ENCODE data around the gene SLC7A1. TPM values are rescaled to one million over a fixed set of nuclear protein-coding genes. Genes with fewer than 3 reads are reported as not detected.

The SLC7A1 gene
- total and polyA plus RNA-seq, 12 donors: 3.8 to 29.2 (median 17.4) TPM

DNA sequence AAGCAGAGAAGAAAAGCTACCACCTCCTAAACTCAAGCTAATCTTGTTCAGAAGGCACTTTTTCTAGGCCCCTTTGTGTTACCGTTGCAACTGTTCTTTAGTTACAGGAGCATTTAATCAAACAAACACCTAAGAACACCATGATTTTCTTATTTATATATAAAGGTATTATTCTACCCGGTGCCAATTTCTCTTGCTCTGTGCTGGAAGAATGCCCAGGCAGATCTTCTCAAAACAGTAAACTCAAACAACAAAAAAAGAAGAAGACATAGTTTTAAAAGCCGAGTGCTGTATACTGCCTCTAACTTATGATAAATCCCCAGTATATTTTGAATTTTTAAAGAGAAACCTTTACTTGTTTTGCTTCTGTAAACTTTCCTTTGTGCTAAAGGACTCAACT is 20.4 kb downstream of the SLC7A1 start:
- DNase-seq: no peak
- Histone ChIP-seq H3K4me3 (no peak overlapping the region), H3K27ac (no peak overlapping the region), H3K9me3 (no peaks in the 10 kb centered on the region), H3K36me3 (no peaks in the 10 kb centered on the region), H3K4me1 (peaks cover 7 to 43% (median 26%) of the 10 kb centered on the region in 9 donors), H3K27me3 (no peaks in the 10 kb centered on the region)
- WGBS, 2 donors: 89 to 93% methylated on average over 3 of the region's 3 CpGs
- no peak for ATAC-seq
- TF ChIP-seq, protein P1, sequence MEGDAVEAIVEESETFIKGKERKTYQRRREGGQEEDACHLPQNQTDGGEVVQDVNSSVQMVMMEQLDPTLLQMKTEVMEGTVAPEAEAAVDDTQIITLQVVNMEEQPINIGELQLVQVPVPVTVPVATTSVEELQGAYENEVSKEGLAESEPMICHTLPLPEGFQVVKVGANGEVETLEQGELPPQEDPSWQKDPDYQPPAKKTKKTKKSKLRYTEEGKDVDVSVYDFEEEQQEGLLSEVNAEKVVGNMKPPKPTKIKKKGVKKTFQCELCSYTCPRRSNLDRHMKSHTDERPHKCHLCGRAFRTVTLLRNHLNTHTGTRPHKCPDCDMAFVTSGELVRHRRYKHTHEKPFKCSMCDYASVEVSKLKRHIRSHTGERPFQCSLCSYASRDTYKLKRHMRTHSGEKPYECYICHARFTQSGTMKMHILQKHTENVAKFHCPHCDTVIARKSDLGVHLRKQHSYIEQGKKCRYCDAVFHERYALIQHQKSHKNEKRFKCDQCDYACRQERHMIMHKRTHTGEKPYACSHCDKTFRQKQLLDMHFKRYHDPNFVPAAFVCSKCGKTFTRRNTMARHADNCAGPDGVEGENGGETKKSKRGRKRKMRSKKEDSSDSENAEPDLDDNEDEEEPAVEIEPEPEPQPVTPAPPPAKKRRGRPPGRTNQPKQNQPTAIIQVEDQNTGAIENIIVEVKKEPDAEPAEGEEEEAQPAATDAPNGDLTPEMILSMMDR (IDR thresholded peaks at IDR 0.05): no peak
- intact Hi-C loops (cut with DNase I): loop anchor here in 1 of 10 donors (5.0 kb wide), 1 partner anchor 68 kb away; no protein-coding TSS in a partner anchor

DNA sequence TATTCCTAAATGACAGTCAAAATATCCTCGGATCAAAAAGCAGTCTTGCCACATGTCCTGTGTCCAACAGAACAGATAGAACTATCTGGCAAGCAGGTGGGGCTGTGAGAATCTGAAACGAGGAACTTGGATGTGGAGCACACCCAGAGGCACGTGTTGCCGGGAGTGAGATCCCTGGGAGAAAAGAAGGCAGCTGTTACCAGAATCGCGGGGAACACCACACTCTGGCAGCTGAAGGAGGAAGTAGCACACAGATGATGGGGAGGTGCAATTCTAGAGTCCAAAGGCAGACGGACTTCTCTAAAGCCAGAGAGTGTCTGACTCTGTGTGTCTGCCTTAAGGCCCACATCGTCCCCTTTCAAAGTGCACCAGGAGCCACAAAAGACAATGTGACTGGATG is 22.3 kb downstream of the SLC7A1 start:
- WGBS, 2 donors: 11 to 19% methylated on average over 8 of the region's 8 CpGs
- no peak for DNase-seq
- peaks cover 7 to 40% (median 20%) of the 10 kb centered on the region in 9 donors for H3K4me1 ChIP-seq
- ATAC-seq: peak in 7 of 8 donors; percentile 41 to 82 (median 47)
- no peak overlapping the region for H3K4me3 ChIP-seq
- H3K27me3 ChIP-seq: no peaks in the 10 kb centered on the region
- intact Hi-C loops (cut with DNase I): no loop called here
- H3K36me3 ChIP-seq: no peaks in the 10 kb centered on the region
- no peaks in the 10 kb centered on the region for H3K9me3 ChIP-seq
- TF ChIP-seq, protein P1 (IDR thresholded peaks at IDR 0.05): peak in 1 of 9 donors; percentile 12
- no peak overlapping the region for H3K27ac ChIP-seq

DNA sequence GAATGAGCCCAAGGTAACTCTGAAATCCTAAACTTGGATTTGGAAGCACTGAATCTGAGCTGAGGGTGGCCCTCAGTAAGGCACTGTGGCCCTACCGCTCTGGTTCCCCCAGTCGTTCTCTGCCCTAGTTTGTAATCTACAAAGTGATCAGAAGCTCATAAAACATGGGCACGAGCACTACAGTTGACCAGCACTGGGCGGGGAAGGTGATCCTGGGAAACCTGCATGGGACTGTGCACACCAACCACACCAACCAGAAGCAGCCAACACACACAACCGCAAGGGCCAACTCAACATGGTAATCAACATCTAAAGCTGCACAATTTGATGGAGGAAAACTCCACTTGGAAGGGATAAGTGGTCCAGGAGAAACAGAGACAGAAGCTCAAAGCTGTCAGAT is 22.9 kb downstream of the SLC7A1 start:
- H3K9me3 ChIP-seq: no peaks in the 10 kb centered on the region
- H3K36me3 ChIP-seq: no peaks in the 10 kb centered on the region
- no peak overlapping the region for H3K27ac ChIP-seq
- peaks cover 3 to 34% (median 18%) of the 10 kb centered on the region in 9 donors for H3K4me1 ChIP-seq
- WGBS, 2 donors: 62 to 67% methylated on average over 5 of the region's 5 CpGs
- H3K4me3 ChIP-seq: no peak overlapping the region
- TF ChIP-seq, protein P1 (IDR thresholded peaks at IDR 0.05): no peak
- no peak for ATAC-seq
- H3K27me3 ChIP-seq: no peaks in the 10 kb centered on the region
- DNase-seq: no peak
- intact Hi-C loops (cut with DNase I): no loop called here

DNA sequence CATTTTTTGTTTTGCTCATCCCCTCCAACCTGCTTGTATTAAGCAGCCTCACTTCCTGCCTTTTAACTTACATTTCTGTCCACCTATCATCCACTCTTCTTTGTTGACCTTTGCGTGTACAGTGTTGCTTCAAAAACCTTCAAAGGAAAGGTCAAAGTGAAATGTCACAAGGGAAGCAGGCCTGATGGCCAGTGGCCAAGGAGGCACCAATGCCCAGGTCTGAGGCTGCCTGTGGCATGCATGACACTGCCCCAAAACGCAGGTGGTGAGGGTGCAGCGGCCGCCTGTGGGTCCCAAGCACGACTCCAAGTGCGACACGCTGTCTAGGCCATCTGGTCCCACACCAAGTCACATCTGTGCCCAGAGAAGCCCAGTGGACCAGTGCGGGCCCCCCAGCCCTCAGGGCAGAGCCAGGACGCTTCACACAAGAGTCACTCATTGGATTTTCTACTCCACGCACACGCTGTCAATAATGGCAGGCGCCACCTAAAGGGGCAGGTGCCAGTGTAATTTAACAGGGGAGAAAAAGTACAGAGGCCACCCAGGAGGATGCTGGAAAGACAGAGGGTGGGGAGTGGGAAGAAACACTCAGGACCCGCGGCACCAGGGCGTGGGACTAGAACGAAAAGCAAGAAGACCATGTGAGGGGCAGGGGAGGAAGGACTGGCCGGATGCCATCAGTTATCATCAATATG is 23.5 kb downstream of the SLC7A1 start:
- no peaks in the 10 kb centered on the region for H3K27me3 ChIP-seq
- H3K36me3 ChIP-seq: no peaks in the 10 kb centered on the region
- WGBS, 2 donors: 92 to 96% methylated on average over 17 of the region's 17 CpGs
- no peaks in the 10 kb centered on the region for H3K9me3 ChIP-seq
- no peak overlapping the region for H3K27ac ChIP-seq
- TF ChIP-seq, protein P1 (IDR thresholded peaks at IDR 0.05): no peak
- no peak for DNase-seq
- H3K4me1 ChIP-seq: peaks cover 0 to 28% (median 14%) of the 10 kb centered on the region in 9 donors
- H3K4me3 ChIP-seq: no peak overlapping the region
- intact Hi-C loops (cut with DNase I): no loop called here
- no peak for ATAC-seq
